ENCODE measurements around the gene CFAP97.

DNA sequence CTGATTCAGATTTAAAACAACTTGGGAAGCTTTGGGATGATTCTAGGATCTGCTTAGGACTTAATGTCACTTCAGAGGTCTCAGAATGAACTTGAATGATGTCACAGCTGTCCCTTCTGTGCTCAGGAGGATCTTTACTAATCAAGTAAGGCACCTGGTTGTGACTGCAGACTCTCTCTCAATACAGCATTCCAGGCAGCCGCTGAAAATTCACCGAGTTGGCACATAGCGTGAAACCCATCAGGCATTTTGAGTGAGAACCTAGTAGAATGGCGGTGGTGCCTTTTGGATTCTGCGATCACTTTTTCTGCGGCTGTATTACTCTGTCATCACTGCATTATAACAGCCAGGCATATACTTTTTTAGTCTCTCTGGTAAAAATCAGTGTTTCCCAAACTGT is 22.1 kb upstream of the CFAP97 start:
- no peak for TF ChIP-seq EZH2 (IDR thresholded peaks at IDR 0.05; ENCODE audit: borderline replicate concordance, low read length)
- TF ChIP-seq, protein P1, sequence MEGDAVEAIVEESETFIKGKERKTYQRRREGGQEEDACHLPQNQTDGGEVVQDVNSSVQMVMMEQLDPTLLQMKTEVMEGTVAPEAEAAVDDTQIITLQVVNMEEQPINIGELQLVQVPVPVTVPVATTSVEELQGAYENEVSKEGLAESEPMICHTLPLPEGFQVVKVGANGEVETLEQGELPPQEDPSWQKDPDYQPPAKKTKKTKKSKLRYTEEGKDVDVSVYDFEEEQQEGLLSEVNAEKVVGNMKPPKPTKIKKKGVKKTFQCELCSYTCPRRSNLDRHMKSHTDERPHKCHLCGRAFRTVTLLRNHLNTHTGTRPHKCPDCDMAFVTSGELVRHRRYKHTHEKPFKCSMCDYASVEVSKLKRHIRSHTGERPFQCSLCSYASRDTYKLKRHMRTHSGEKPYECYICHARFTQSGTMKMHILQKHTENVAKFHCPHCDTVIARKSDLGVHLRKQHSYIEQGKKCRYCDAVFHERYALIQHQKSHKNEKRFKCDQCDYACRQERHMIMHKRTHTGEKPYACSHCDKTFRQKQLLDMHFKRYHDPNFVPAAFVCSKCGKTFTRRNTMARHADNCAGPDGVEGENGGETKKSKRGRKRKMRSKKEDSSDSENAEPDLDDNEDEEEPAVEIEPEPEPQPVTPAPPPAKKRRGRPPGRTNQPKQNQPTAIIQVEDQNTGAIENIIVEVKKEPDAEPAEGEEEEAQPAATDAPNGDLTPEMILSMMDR (conservative IDR thresholded peaks at IDR 0.05 in 1 of 2, IDR thresholded peaks at IDR 0.05 in 1 of 2; ENCODE audit: extremely low read depth in 1 of 2, insufficient read depth in 1 of 2, low read depth in 1 of 2, low read length in 2 of 2) = no peak
